ENCODE measurements around the gene MAP2K5.

Gene MAP2K5

GRCh38 chr15:67809866-67810265 is 267.4 kb downstream of the MAP2K5 start:
- DNase-seq: no peak

GRCh38 chr15:67812241-67812644 is 269.7 kb downstream of the MAP2K5 start:
- no peak for DNase-seq

GRCh38 chr15:67813104-67813634 is 270.7 kb downstream of the MAP2K5 start:
- DNase-seq: no peak

- no peak for DNase-seq
Measured at GRCh38 chr15:67815036-67815592, 272.6 kb downstream of the MAP2K5 start.

- no peak for DNase-seq
Measured at GRCh38 chr15:67816668-67817067, 274.2 kb downstream of the MAP2K5 start.

GRCh38 chr15:67818464-67818863 is 276.0 kb downstream of the MAP2K5 start:
- no peak for DNase-seq

- no peak for DNase-seq
Measured at GRCh38 chr15:67819636-67820035, 277.1 kb downstream of the MAP2K5 start.

- no peak for DNase-seq
Measured at GRCh38 chr15:67820122-67820991, 277.9 kb downstream of the MAP2K5 start.

GRCh38 chr15:67820992-67821783 is 278.7 kb downstream of the MAP2K5 start:
- DNase-seq: no peak

- DNase-seq: no peak
Measured at GRCh38 chr15:67821784-67822440, 279.4 kb downstream of the MAP2K5 start.

- no peak for DNase-seq
Measured at GRCh38 chr15:67822537-67823313, 280.2 kb downstream of the MAP2K5 start.

GRCh38 chr15:67823314-67824196 is 281.1 kb downstream of the MAP2K5 start:
- DNase-seq: no peak

- no peak for DNase-seq
Measured at GRCh38 chr15:67824197-67824968, 281.9 kb downstream of the MAP2K5 start.

GRCh38 chr15:67824976-67825880 is 282.7 kb downstream of the MAP2K5 start, which contains the start of gene SKOR1:
Gene SKOR1 (plus strand): TSS chr15:67825509. CDS start chr15:67825603, 94 bp downstream.
- no peak for DNase-seq

- DNase-seq: no peak
Measured at GRCh38 chr15:67825881-67826716, 283.6 kb downstream of the MAP2K5 start.

- no peak for DNase-seq
Measured at GRCh38 chr15:67826717-67827561, 284.4 kb downstream of the MAP2K5 start.

Data from DMS153 (cell line).